Measurements from ENCODE around the gene GTF3C2. TPM values are rescaled to one million over a fixed set of nuclear protein-coding genes. Genes with fewer than 3 reads are reported as not detected.

The GTF3C2 gene
- total RNA-seq, 1 experiment from 2014 or later: 109 TPM

DNA sequence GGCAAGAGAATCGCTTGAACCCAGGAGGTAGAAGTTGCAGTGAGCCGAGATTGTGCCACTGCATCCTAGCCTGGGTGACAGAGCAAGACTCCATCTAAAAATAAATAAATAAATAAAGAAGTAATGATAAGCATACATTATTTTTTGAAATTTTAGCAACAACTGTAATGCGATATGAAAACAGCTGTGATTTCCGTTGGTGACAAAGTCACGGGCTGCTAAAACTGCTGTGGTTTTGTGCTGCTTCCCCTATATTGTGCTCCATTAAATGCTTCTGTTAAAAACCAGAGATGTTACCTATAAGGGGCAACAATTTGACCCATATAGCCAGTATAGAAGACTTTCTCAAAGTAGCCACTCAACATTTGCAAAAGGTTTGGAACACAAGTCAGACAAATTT is 66.0 kb downstream of the GTF3C2 start:
- no peak overlapping the region for H2BK15ac ChIP-seq (ENCODE audit: low read depth, low read length)
- H3K56ac ChIP-seq (ENCODE audit: insufficient read length, low read depth, low read length): no peak overlapping the region
- no peak overlapping the region for H4K5ac ChIP-seq (ENCODE audit: insufficient read length, low read depth, low read length)
- no peak overlapping the region for H3K27ac ChIP-seq (ENCODE audit: insufficient read length, low read depth, low read length)
- peaks cover 4% of the 10 kb centered on the region; the same call in 1 of the 2 replicates for H3K27me3 Mint-ChIP-seq (ENCODE audit: low read depth)
- H3K36me3 Mint-ChIP-seq (ENCODE audit: insufficient read depth in 1 of 3, low read depth in 3 of 3): no peaks in the 10 kb centered on the region
- TF ChIP-seq, protein P1, sequence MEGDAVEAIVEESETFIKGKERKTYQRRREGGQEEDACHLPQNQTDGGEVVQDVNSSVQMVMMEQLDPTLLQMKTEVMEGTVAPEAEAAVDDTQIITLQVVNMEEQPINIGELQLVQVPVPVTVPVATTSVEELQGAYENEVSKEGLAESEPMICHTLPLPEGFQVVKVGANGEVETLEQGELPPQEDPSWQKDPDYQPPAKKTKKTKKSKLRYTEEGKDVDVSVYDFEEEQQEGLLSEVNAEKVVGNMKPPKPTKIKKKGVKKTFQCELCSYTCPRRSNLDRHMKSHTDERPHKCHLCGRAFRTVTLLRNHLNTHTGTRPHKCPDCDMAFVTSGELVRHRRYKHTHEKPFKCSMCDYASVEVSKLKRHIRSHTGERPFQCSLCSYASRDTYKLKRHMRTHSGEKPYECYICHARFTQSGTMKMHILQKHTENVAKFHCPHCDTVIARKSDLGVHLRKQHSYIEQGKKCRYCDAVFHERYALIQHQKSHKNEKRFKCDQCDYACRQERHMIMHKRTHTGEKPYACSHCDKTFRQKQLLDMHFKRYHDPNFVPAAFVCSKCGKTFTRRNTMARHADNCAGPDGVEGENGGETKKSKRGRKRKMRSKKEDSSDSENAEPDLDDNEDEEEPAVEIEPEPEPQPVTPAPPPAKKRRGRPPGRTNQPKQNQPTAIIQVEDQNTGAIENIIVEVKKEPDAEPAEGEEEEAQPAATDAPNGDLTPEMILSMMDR (conservative IDR thresholded peaks at IDR 0.05): no peak
- H3K79me1 ChIP-seq (ENCODE audit: insufficient read depth, low read depth, low read length, poor library complexity, severe bottlenecking): no peaks in the 10 kb centered on the region
- no peak overlapping the region for H2BK20ac ChIP-seq (ENCODE audit: low read depth, low read length, poor library complexity, severe bottlenecking)
- H3K4me2 ChIP-seq (ENCODE audit: insufficient read depth, insufficient read length, low read length): no peak overlapping the region
- no peak overlapping the region for H3K14ac ChIP-seq (ENCODE audit: insufficient read depth, low read length)
- DNase-seq: no peak
- H3K4me3 Mint-ChIP-seq: no peak overlapping the region
- H3K9me3 ChIP-seq (ENCODE audit: control insufficient read depth, low read depth, low read length): no peaks in the 10 kb centered on the region
- H3K27ac Mint-ChIP-seq: no peak overlapping the region
- H2BK12ac ChIP-seq (ENCODE audit: insufficient read length, low read depth, low read length): no peak overlapping the region
- no CpG with 5 or more reads among the region's 5 CpGs for WGBS (ENCODE audit: extremely low coverage, insufficient read length, low lambda C conversion rate)
- no peak overlapping the region for H4K91ac ChIP-seq (ENCODE audit: insufficient read length, low read depth, low read length)
- no peak overlapping the region for H3K18ac ChIP-seq (ENCODE audit: insufficient read length, low read depth, low read length)
- H3K9me3 Mint-ChIP-seq: no peaks in the 10 kb centered on the region
- peaks cover 23% of the 10 kb centered on the region in 2 experiments for H3K4me1 Mint-ChIP-seq
- no peak overlapping the region for H3K23ac ChIP-seq (ENCODE audit: insufficient read length, low read depth, low read length)
- H3T11ph ChIP-seq (ENCODE audit: low read length): no peak overlapping the region
- H3K9ac ChIP-seq (ENCODE audit: extremely low read depth, insufficient read length, low read length): no peak overlapping the region
- no peaks in the 10 kb centered on the region for H4K20me1 ChIP-seq (ENCODE audit: control insufficient read depth, insufficient read depth, insufficient read length)
- no peak overlapping the region for H2BK5ac ChIP-seq (ENCODE audit: insufficient read length, low read length)
- no peak overlapping the region for H2AK5ac ChIP-seq (ENCODE audit: insufficient read length, low read length)
- no peaks in the 10 kb centered on the region for H3K27me3 ChIP-seq (ENCODE audit: insufficient read depth, low read length)
- no peaks in the 10 kb centered on the region for H3K23me2 ChIP-seq (ENCODE audit: insufficient read length, low read depth, low read length, poor library complexity, severe bottlenecking)
- no peak overlapping the region for H3K4ac ChIP-seq (ENCODE audit: low read depth, low read length)
- no peak overlapping the region for H4K8ac ChIP-seq (replicated peaks; ENCODE audit: insufficient read length, low read depth, low read length)
- H3K4me1 ChIP-seq (ENCODE audit: insufficient read depth, low read length): no peaks in the 10 kb centered on the region; the same call in 1 of the 2 replicates
- H2BK120ac ChIP-seq (ENCODE audit: low read depth, low read length, poor library complexity, severe bottlenecking): no peak overlapping the region
- H2AFZ ChIP-seq (ENCODE audit: low read length): no peak overlapping the region
- H3K79me2 ChIP-seq (ENCODE audit: insufficient read depth, low read length): no peaks in the 10 kb centered on the region
